ENCODE data around the gene MS4A10.
"Not testable (repeated sequence)": the region's sequence is repeated elsewhere in the genome, so short reads cannot be mapped to it uniquely, and the experiment has no call there.

The MS4A10 gene

GRCh38 chr11:60785136-60785535, at the start of gene MS4A10:
Gene MS4A10, plus strand, starts transcription at chr11:60785333. Its CDS starts 5,003 bp downstream, at chr11:60790336.
- DNase-seq (ENCODE audit: low read depth): no peak

GRCh38 chr11:60739114-60739513, 46.0 kb upstream of the MS4A10 start:
- no peak for DNase-seq (ENCODE audit: low read depth)

DNA sequence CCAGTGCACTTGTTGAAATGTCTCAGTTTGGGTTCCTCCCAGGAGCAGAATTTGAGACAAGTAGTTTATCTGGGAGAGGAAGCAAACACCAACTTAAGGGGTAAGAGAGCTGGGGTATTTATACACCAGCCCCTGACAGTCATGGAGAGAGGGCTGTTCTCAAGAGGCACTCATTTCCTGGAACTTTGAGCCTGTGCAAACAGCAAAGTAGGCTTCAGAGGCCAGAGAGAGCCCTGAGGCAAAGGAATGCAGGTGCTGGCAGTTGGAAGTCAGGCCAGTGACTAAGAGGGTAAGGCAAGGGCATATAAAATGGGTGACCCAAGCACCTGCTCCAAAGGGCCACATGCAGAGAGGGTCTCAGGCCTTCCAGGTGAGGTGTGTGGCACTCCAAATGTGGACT, 44.6 kb upstream of the MS4A10 start:
- no peak for DNase-seq (ENCODE audit: low read depth)

DNA sequence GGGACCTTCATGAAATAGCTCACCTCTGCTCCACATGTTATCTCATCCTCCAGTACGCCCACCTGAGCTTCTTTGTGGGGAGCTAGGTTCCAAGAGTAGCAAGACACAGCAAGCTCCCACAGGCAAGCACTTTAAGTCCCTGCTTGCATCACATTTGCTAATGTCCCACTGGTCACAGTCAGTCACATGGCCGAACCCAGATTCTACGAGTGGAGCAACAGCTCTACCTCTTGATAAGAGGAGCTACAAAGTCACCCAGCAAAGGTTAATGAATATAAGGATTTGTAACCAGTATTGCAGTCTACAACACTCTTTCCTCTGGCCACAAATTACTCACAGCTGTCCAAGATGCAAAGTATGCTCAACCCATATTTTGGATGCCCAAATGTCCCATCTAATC, 43.7 kb upstream of the MS4A10 start:
- no peak for DNase-seq (ENCODE audit: low read depth)

- no peak for DNase-seq (ENCODE audit: low read depth)
Measured at GRCh38 chr11:60743058-60743457, 42.1 kb upstream of the MS4A10 start.

GRCh38 chr11:60744114-60744513, 41.0 kb upstream of the MS4A10 start:
- no peak for DNase-seq (ENCODE audit: low read depth)

DNA sequence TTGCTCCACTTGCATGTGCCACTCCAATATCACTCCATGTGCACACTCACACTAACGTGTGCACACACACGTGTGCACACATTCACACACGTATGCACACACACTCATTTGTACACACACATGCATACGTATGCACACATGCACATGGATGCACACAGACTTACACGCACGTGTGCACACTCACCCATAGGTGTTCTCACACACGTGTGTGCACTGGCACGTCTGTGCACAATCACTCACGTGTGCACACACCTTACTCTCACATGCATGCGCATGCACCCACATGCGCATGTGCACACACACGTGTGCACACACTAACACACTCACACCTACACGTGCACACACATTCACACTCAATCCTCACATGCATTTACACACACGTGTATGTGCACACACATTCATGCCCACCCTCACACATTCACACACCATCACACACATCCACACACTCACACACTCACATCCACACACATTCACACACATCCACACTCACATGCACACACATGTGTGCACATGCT, 37.7 kb upstream of the MS4A10 start:
- no peak for DNase-seq (ENCODE audit: low read depth)

DNA sequence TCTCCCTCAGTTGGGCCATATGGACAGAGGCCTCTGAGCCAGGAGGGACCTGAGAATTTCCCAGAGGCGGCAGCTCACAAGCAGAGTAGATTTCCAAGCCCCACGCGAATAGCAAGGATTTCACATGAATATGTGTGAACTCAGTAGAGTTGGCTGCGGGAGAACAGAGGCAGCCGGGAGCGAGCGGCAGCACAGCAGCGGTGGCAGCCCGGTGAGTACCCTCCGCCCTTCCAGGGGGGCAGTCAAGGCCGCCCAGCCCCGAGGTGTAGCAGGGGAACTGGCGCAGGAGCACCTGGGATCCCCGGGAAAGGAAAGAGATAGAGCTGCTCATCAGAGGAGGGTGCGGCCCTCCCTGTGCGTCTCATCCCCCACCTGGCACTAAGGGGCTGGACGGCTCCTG, 36.9 kb upstream of the MS4A10 start:
- no peak for DNase-seq (ENCODE audit: low read depth)

- DNase-seq (ENCODE audit: low read depth): no peak
Measured at GRCh38 chr11:60748821-60749220, 36.3 kb upstream of the MS4A10 start.

- DNase-seq (ENCODE audit: low read depth): no peak
Measured at GRCh38 chr11:60750911-60751310, 34.2 kb upstream of the MS4A10 start.

GRCh38 chr11:60753309-60753708, 31.8 kb upstream of the MS4A10 start:
- DNase-seq (ENCODE audit: low read depth): no peak

- no peak for DNase-seq (ENCODE audit: low read depth)
Measured at GRCh38 chr11:60754887-60755286, 30.2 kb upstream of the MS4A10 start.

DNA sequence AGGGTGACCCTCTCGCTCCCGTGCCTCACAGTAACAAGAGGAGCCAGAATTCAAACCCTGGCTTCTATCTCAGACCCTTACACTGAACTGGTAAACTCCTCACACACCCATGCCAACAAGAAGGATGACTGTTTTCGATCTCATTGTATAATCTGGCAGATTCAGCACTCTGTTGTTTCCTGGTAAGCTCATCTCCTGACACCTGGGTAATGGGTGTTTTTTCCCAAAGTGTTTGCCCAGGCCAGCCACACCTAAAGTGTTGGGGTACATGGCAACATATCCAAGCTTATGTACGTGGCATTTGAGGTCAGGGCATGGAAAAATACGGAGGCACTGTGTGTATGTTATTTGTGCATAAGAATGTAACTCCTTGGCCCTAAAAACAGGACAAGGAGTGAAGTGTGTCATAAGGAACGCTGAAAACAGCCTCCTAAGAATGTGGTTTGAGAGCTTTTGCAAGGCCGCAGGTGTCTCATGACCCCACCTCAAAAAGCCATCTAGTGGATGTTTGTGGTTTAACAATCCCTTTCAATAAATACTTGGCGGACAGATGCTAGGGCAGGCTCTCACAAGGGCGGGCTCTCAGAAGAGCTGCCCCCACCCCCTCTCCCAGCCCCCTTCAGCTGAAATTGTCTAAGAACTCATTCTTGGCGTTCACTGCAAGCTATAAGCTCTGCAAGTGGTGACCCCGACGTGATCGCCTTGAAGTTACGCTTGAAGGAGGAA, 28.7 kb upstream of the MS4A10 start, which contains the start of gene MS4A15:
Gene MS4A15 (plus strand): TSS at position 561 of the 726 bp plus-strand sequence. CDS start 6,867 bp downstream, outside the sequence.
- peak; percentile 33 for DNase-seq (ENCODE audit: low read depth)

DNA sequence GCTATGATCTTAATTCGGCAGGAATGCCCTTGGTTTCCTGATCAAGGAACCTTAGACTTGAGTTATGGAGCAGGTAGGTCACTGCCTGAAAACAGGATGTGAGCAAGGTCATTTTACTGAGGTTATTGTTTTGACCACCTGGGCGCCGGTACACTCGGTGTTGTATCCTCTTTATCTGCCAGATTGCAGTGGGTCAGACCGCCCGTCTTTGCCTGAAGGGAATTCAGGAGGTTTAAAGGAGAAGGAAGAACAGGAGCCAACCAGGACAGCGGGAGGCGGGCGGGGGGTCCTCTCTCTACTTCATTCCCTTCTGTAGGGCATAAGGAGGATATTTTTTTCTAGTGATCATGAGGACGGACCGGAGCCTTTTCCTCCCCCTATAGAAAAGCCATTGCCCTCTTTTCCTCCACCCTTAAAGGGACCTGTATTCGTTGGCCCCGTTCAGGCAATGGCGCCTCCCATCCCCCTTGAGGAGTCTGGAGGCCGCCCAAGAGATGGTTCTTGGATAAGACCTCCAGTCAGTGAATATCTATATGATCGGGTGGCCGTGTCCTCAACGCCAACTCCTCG, 27.8 kb upstream of the MS4A10 start:
- DNase-seq (ENCODE audit: low read depth): no peak

DNA sequence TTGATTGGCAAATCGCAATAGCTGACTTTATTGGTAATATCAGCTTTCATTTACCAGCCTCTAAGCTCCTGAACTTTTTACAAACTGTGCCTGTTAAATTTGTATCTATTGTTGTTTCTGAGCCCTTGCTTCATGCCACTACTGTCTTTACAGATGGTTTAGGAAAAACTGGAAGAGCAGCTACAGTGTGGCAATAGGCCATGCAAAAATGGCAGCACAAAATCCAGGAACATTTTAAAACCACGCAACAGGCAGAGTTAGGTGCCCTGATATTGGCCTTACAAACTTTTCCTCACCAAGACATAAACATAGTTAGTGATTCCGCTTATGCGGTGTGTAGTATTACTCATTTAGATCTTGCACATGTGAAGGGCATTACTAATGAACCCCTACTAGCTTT, 26.5 kb upstream of the MS4A10 start:
- not testable (repeated sequence) for DNase-seq (ENCODE audit: low read depth)

DNA sequence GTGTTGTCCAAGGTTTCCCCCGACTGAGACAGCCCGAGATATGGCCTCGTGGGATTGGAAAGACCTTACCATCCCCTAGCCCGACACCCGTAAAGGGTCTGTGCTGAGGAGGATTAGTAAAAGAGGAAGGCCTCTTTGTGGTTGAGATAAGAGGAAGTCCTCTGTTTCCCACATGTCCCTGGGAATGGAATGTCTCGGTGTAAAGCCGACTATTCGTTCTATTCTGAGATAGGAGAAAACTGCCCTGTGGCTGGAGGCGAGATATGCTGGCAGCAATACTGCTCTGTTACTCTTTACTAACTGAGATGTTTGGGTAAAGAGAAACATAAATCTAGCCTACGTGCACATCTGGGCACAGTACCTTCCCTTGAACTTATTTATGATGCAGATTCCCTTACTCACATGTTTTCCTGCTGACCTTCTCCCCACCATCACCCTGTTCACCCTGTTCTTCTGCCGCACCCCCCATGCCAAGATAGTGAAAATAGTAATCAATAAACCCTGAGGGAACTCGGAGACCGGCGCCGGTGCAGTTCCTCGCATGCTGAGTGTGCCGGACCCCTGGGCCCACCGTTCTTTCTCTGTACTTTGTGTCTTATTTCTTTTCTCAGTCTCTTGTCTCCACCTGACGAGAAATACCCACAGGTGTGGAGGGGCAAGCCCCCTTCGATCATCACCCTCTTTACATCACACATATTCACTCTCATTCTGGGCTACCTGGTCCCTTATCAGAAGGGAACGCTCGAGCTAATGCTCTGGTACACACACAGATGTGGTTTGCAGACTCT, 25.5 kb upstream of the MS4A10 start:
- not testable (repeated sequence) for DNase-seq (ENCODE audit: low read depth)

GRCh38 chr11:60761436-60762190, 23.5 kb upstream of the MS4A10 start:
- DNase-seq (ENCODE audit: low read depth): no peak

- DNase-seq (ENCODE audit: low read depth): no peak
Measured at GRCh38 chr11:60762851-60763691, 22.1 kb upstream of the MS4A10 start.

DNA sequence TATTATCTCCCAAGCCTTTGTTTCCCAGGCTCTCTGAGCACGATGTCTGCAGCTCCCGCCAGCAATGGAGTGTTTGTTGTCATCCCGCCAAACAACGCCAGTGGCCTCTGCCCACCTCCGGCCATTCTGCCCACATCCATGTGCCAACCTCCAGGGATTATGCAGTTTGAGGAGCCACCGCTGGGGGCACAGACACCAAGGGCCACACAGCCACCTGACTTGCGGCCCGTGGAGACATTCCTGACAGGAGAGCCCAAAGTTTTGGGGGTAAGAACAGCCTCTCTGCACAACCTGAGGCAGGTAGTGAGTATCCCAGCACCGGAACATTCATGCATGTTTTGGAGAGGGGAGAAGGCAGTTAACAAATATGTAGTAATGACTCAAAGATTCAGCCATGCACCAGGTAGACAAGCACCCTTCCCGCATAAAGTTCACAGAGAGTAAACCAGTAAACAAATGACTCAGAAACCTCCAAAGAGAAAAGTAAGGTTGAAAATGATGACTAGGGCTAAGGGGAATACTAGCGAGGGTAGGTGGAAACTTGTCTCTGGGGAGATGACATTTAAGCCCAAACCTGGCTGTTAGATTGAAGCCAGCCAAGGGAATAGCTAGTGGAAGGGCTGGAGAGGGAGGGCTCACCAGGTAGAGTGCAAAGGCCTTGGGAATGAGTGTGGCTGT, 21.3 kb upstream of the MS4A10 start:
- DNase-seq (ENCODE audit: low read depth): no peak

DNA sequence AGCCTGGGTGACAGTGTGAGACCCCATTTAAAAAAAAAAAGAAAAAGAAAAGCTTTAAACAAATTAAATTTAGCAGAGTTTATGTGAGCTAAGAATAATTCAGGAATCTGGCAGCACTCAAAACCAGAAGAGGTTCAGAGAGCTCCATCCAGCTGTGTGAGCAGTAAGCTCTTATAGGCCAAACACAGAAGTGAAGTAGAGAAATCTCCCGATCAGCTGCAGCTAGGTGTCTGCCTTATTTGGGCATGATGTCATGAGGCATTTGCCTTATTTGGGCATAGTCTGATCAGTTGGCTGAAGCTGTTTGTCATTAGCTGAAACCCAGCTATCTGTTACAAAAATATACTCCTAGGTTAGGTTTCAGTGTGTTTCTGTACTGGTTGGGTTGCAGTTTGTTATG, 20.3 kb upstream of the MS4A10 start:
- DNase-seq (ENCODE audit: low read depth): no peak

- no peak for DNase-seq (ENCODE audit: low read depth)
Measured at GRCh38 chr11:60765355-60765754, 19.8 kb upstream of the MS4A10 start.

All from iris pigment epithelial cell (primary cell).